ENCODE measurements around the gene SRSF12. TPM values are rescaled to one million over a fixed set of nuclear protein-coding genes. Genes with fewer than 3 reads are reported as not detected.

The SRSF12 gene
- total RNA-seq, 1 experiment from 2014 or later, result not detected

- CTCF ChIA-PET, result no interaction called here
- Histone ChIP-seq H3K27me3 (ENCODE audit: insufficient read depth, low read length) (no peaks in the 10 kb centered on the region), H3K4me3 (replicated peaks in 1 of 2; ENCODE audit: low read depth in 1 of 2, low read length in 2 of 2) (no peak overlapping the region), H3K4me2 (ENCODE audit: low read length) (no peak overlapping the region), H3K9me2 (ENCODE audit: insufficient read depth) (no peaks in the 10 kb centered on the region), H3K36me3 (ENCODE audit: control insufficient read depth in 1 of 2, insufficient read depth in 2 of 2, low read length in 2 of 2) (peaks cover 4 to 31% of the 10 kb centered on the region in 2 experiments; a peak in 3 of 4 replicates), H2AFZ (ENCODE audit: low read depth, low read length, poor library complexity, severe bottlenecking) (no peak overlapping the region), H3K9me3 (ENCODE audit: control insufficient read depth in 1 of 2, insufficient read depth in 1 of 2, low read depth in 1 of 2, low read length in 2 of 2) (no peaks in the 10 kb centered on the region), H3K4me1 (ENCODE audit: control insufficient read depth in 1 of 2, insufficient read depth in 2 of 2, low read length in 2 of 2) (no peaks in the 10 kb centered on the region), H3K79me2 (ENCODE audit: insufficient read depth, low read length) (peaks cover 54% of the 10 kb centered on the region), H4K20me1 (ENCODE audit: insufficient read depth) (no peaks in the 10 kb centered on the region), H3K9ac (ENCODE audit: low read length) (no peak overlapping the region), H3K27ac (ENCODE audit: low read depth, low read length) (no peak overlapping the region)
- no peak for DNase-seq (ENCODE audit: low read depth, low spot score)
- TF ChIP-seq SP1 (IDR thresholded peaks at IDR 0.05; ENCODE audit: low read depth) (no peak), CBX3 (IDR thresholded peaks at IDR 0.05; ENCODE audit: low read depth) (no peak), SIN3A (IDR thresholded peaks at IDR 0.05; ENCODE audit: low read depth) (no peak), EZH2 (IDR thresholded peaks at IDR 0.05) (no peak), ELF1 (IDR thresholded peaks at IDR 0.05; ENCODE audit: borderline replicate concordance, low read depth) (no peak), MAX (IDR thresholded peaks at IDR 0.05) (no peak), ZBTB33 (IDR thresholded peaks at IDR 0.05; ENCODE audit: extremely low read depth, insufficient replicate concordance, low read length) (no peak)
- no TSS peak for BruUV-seq (replicated peaks)
- POLR2A ChIA-PET, result no interaction called here
- RAD21 ChIA-PET (ENCODE audit: low non-redundant PET in 1 of 2, low total read pairs in 2 of 2, uncharacterized antibody in 2 of 2, unreplicated experiment in 2 of 2), result no interaction called here
- intact Hi-C loops (cut with micrococcal nuclease), result no loop called here
- no peak for ATAC-seq
These were observed 36.3 kb upstream of the SRSF12 start for GRCh38 chr6:89154131-89154530.
